Amniotic stem cell (primary cell): Measurements from ENCODE around the gene CPEB4.

Experiments used
- DNase-seq: peaks from one replicate; lab custom pipeline; 2025; lab: John Stamatoyannopoulos, UW

Gene CPEB4

GRCh38 chr5:173974688-173975239 is 86.6 kb downstream of the CPEB4 start:
- DNase-seq: no peak

DNA sequence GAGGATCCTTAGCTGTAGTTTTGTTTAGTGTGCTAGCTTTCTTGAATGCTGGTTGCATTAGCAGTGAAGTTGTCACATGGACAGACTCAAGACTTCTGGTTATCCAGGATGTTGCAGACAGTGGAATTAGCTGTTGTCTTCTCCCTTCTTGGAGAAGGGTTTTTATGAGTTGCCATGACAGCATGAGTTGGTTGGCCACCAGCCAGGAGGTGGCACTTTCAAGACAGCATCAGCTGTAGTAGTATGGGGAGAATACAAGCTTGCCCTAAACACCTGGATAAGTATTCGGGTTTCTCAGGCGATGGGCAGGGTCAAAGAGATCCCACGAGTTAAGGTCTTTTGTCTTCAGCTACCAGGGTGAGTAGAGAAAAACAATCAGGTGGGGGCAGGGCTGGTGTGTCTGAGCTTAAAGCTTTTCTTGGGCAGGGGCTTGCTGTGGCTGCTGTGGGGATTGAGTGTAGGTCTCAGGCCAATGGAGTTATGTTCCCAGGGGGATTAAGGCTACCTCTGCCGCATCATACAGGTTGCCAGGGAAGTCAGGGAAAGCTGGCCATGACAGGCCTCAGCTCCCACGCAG is 93.1 kb downstream of the CPEB4 start:
- DNase-seq: no peak

DNA sequence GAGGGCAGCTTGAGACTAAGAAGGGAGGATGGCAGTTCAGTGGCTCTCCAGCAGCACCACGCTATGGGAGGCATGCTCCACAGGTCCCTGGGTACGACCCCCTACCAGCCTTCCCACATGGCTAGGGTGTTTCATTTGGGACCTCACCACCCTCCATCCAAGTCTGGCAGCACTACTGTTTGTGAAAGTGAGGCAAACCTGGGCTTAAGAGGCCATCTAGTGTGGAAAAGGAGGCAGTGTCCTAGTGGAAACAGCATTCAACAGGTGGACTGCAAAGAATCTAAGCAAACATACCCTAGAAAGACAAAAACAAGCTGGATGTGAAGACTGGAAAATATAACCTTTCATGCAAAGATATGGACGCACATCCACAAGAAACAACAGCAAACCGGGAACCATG is 96.1 kb downstream of the CPEB4 start:
- DNase-seq: no peak

- DNase-seq: no peak
Observed at GRCh38 chr5:173988554-173989431, 100.6 kb downstream of the CPEB4 start, which contains the start of gene C5orf47. Gene C5orf47 (plus strand): TSS chr5:173989170. CDS start chr5:173989264, 94 bp downstream.

DNA sequence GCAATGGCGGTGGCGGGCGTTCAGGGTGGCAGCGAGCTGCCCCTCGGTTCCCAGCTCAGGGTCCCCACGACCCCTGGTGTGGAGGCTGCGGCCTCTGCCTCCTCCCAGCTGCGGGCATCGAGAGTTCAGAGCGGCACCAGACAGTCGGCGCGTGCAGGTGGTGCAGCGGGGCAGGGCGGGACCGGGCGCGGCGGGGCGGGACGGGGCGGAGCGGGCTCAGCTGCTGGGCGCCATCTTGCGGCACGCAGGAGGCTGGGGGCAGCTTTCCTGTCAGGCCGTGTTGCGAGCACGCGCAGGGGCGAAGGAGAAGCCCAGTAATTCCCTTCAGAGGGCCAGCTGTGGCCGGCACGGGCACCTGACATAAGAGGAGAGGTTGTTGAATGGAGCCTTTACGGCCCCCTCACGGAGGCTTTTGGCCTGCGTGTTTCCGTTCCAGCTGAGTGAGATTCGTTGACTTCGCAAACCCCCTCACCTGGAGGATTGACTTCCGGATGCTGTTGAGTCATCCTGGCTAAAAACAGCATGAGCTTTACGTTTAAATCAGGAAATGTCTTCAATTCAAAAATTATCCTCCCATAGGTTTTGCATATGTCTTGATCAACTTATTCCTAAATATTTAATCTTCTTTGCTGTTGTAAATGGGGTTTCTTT is 101.4 kb downstream of the CPEB4 start:
- DNase-seq: no peak

DNA sequence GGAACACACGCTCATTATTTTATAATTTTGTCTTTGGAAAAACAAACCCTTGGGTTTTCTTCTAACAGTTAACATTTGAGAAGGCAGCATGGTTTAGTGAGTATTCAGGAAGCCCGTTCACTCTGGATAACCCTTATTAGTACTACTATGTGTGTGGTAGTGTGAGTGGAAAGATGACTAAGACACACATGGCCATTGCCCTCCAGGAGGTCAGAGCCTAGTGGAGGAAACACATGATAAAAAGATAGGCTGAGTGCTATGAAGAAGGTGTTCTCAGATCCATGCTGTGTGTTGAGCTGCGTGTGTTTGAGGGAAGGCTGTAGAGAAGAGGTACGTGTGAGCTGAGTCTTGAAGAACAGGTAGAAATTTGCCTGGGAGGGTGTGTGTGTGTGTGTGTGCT is 109.2 kb downstream of the CPEB4 start:
- DNase-seq: no peak

DNA sequence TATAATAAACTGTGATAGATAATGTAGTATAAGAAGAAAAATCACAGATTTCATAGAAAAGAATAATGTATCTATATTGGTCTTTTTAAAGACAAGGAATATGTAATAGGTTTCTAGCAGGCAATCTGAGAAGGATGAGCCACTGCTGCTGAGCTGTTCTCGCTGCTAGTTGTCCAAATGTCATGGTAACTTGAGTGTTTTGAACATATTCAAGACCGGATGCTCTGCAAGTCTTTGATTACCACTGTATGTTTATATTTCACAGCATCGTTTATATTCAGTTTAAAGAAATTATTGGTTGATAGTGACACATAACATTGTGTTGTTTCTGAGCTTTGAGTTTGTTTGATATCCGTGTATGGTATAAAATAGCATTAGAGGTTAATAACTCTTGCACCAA is 110.4 kb downstream of the CPEB4 start:
- DNase-seq: no peak

GRCh38 chr5:174000076-174000475 is 111.9 kb downstream of the CPEB4 start:
- no peak for DNase-seq

GRCh38 chr5:174003795-174004194 is 115.6 kb downstream of the CPEB4 start:
- DNase-seq: no peak

GRCh38 chr5:174008922-174009321 is 120.8 kb downstream of the CPEB4 start:
- DNase-seq: no peak

GRCh38 chr5:174010365-174010764 is 122.2 kb downstream of the CPEB4 start:
- no peak for DNase-seq

GRCh38 chr5:174011441-174011840 is 123.3 kb downstream of the CPEB4 start:
- DNase-seq: no peak
